Measurements from ENCODE around the gene HPCAL1. TPM values are rescaled to one million over a fixed set of nuclear protein-coding genes. Genes with fewer than 3 reads are reported as not detected.

Gene HPCAL1
- total and polyA plus RNA-seq, 2 of the 8 experiments (the other 6 are each of a cell fraction or from before 2014, with no cell fraction given): 5.8 to 8.6 TPM

DNA sequence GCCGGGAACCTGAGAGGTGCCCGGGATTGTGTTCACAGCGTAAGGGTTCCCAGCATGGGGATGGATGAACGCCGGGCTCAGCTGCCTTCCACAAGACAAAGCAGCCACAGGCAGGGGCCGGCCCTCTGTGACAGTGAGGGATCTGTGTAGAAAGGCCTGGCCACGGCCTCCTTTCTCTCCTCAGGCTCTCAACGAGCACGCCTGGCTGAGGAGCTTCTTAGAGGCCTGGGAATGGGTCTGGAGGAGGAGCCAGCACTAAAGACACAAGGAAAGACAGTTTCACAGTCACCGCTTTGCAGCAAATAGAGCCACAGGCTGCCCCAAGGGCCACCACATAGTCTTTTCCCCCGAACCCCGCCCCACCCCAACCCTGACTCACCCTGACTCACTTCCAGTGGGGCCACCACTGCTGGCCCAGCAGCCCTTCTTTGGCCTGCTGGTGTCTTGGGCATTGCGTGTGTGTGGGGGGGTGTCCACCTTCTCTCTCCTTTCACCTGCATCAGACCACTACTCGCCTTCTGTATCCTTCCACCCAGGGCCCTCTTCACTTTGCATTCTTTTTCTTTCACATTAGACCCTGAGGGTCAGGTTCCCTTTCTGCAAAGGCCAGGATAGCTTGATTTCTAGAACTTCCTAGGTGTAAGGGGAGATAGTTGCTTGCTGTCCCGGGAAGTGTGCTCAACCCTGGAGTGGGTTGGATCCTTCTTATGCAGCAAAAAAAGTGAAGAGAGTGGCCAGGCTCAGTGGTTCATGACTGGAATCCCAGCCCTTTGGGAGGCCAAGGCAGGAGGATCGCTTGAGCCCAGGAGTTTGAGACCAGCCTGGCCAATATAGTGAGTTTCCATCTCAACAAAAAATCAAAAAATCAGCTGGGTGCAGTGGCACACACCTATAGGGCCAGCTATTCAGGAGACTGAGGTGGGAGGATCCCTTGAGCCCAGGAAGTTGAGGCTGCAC, 19.3 kb upstream of the HPCAL1 start (continued):
- TF ChIP-seq MAFK (IDR thresholded peaks at IDR 0.05; ENCODE audit: low read depth, low read length) (no peak), SIN3A (conservative IDR thresholded peaks at IDR 0.05 in 1 of 2, IDR thresholded peaks at IDR 0.05 in 1 of 2; ENCODE audit: low read depth in 1 of 2, low read length in 2 of 2) (no peak), KDM4A (IDR thresholded peaks at IDR 0.05; ENCODE audit: low read depth, low read length, severe bottlenecking) (no peak), GABPA (IDR thresholded peaks at IDR 0.05; ENCODE audit: borderline replicate concordance, insufficient read depth, low read length) (no peak), TCF12 (IDR thresholded peaks at IDR 0.05; ENCODE audit: low read depth, low read length) (no peak), RAD21 (IDR thresholded peaks at IDR 0.05 in 1 of 2, conservative IDR thresholded peaks at IDR 0.05 in 1 of 2; ENCODE audit: low read depth in 2 of 2, low read length in 2 of 2) (no peak), SUZ12 (IDR thresholded peaks at IDR 0.05; ENCODE audit: low read length) (no peak), ASH2L (IDR thresholded peaks at IDR 0.05; ENCODE audit: low read length) (no peak)
- TF ChIP-seq, protein P1, sequence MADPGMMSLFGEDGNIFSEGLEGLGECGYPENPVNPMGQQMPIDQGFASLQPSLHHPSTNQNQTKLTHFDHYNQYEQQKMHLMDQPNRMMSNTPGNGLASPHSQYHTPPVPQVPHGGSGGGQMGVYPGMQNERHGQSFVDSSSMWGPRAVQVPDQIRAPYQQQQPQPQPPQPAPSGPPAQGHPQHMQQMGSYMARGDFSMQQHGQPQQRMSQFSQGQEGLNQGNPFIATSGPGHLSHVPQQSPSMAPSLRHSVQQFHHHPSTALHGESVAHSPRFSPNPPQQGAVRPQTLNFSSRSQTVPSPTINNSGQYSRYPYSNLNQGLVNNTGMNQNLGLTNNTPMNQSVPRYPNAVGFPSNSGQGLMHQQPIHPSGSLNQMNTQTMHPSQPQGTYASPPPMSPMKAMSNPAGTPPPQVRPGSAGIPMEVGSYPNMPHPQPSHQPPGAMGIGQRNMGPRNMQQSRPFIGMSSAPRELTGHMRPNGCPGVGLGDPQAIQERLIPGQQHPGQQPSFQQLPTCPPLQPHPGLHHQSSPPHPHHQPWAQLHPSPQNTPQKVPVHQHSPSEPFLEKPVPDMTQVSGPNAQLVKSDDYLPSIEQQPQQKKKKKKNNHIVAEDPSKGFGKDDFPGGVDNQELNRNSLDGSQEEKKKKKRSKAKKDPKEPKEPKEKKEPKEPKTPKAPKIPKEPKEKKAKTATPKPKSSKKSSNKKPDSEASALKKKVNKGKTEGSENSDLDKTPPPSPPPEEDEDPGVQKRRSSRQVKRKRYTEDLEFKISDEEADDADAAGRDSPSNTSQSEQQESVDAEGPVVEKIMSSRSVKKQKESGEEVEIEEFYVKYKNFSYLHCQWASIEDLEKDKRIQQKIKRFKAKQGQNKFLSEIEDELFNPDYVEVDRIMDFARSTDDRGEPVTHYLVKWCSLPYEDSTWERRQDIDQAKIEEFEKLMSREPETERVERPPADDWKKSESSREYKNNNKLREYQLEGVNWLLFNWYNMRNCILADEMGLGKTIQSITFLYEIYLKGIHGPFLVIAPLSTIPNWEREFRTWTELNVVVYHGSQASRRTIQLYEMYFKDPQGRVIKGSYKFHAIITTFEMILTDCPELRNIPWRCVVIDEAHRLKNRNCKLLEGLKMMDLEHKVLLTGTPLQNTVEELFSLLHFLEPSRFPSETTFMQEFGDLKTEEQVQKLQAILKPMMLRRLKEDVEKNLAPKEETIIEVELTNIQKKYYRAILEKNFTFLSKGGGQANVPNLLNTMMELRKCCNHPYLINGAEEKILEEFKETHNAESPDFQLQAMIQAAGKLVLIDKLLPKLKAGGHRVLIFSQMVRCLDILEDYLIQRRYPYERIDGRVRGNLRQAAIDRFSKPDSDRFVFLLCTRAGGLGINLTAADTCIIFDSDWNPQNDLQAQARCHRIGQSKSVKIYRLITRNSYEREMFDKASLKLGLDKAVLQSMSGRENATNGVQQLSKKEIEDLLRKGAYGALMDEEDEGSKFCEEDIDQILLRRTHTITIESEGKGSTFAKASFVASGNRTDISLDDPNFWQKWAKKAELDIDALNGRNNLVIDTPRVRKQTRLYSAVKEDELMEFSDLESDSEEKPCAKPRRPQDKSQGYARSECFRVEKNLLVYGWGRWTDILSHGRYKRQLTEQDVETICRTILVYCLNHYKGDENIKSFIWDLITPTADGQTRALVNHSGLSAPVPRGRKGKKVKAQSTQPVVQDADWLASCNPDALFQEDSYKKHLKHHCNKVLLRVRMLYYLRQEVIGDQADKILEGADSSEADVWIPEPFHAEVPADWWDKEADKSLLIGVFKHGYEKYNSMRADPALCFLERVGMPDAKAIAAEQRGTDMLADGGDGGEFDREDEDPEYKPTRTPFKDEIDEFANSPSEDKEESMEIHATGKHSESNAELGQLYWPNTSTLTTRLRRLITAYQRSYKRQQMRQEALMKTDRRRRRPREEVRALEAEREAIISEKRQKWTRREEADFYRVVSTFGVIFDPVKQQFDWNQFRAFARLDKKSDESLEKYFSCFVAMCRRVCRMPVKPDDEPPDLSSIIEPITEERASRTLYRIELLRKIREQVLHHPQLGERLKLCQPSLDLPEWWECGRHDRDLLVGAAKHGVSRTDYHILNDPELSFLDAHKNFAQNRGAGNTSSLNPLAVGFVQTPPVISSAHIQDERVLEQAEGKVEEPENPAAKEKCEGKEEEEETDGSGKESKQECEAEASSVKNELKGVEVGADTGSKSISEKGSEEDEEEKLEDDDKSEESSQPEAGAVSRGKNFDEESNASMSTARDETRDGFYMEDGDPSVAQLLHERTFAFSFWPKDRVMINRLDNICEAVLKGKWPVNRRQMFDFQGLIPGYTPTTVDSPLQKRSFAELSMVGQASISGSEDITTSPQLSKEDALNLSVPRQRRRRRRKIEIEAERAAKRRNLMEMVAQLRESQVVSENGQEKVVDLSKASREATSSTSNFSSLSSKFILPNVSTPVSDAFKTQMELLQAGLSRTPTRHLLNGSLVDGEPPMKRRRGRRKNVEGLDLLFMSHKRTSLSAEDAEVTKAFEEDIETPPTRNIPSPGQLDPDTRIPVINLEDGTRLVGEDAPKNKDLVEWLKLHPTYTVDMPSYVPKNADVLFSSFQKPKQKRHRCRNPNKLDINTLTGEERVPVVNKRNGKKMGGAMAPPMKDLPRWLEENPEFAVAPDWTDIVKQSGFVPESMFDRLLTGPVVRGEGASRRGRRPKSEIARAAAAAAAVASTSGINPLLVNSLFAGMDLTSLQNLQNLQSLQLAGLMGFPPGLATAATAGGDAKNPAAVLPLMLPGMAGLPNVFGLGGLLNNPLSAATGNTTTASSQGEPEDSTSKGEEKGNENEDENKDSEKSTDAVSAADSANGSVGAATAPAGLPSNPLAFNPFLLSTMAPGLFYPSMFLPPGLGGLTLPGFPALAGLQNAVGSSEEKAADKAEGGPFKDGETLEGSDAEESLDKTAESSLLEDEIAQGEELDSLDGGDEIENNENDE (IDR thresholded peaks at IDR 0.05; ENCODE audit: insufficient replicate concordance, low read length): no peak
